ENCODE data around the gene PREX1. TPM values are rescaled to one million over a fixed set of nuclear protein-coding genes. Genes with fewer than 3 reads are reported as not detected.

PREX1 gene
- total RNA-seq, 2 experiments from 2014 or later = 142 to 147 TPM

DNA sequence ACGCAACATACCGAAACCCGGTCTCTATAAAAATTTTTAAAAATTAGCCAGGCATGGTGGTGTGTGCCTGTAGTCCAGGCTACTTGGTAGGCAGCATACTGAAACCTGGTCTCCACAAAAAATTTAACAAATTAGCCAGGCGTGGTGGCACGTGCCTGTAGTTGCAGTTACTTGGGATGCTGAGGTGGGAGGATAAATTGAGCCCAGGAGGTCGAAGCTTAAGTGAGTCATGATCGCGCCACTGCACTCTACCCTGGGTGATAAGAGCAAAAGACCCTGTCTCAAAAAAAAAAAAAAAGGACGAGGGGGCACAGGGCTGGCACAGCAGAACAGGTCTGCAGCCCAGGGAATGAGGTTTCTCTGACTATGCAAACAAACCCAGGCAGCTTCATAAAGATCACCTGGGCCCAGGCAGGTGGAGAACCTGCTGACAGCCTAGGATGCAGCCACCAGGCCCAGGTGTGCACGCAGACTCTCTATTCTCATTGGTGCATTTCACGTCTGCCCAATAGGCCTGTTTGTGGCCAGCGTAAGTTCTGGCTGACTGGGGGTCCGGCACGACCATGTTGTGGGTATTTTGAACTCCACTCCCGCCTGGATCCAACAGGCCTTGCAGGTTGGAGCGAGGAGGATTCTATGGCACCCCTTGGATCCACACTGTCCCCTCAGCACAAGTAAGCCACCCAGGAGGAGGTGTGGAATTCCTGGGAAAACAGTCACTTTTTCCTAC is 204.5 kb downstream of the PREX1 start:
- Mint-ChIP-seq H3K4me1 (peaks cover 14% of the 10 kb centered on the region), H3K27me3 (no peaks in the 10 kb centered on the region), H3K4me3 (no peak overlapping the region), H3K27ac (no peak overlapping the region), H3K9me3 (no peaks in the 10 kb centered on the region), H3K36me3 (peaks cover 3% of the 10 kb centered on the region)
- no peak for DNase-seq
- ATAC-seq (ENCODE audit: low read depth) = no peak
- POLR2A ChIA-PET = no interaction called here

DNA sequence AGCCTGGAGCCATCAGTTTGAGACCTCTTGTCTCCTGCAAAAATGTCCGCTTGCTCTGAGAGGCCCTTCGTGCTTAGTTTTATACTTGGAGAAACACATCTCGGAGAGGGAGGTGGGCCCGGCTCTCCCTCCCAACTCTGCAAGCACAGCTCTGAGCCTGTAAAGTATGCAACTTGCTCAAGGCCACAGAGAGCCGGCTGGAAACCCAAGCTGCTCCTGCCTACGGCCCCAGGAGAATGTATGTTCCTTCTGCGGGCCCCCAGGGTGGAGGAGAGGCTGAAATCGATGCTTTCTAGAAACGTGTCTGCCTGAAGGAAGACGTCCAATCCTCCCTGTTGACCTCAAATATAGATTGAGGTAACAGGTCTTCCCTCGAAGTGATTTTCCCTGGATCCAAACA is 205.4 kb downstream of the PREX1 start:
- Mint-ChIP-seq H3K9me3 (no peaks in the 10 kb centered on the region), H3K27ac (peak overlapping the region; percentile 6), H3K36me3 (peaks cover 3% of the 10 kb centered on the region), H3K4me3 (no peak overlapping the region), H3K27me3 (no peaks in the 10 kb centered on the region), H3K4me1 (peaks cover 10% of the 10 kb centered on the region)
- ATAC-seq (ENCODE audit: low read depth) (no peak), DNase-seq (no peak)
- POLR2A ChIA-PET = interaction anchor here (0.6 kb wide), 1 partner anchor 245 kb away, joined by 3 read pairs; no protein-coding TSS in a partner anchor

DNA sequence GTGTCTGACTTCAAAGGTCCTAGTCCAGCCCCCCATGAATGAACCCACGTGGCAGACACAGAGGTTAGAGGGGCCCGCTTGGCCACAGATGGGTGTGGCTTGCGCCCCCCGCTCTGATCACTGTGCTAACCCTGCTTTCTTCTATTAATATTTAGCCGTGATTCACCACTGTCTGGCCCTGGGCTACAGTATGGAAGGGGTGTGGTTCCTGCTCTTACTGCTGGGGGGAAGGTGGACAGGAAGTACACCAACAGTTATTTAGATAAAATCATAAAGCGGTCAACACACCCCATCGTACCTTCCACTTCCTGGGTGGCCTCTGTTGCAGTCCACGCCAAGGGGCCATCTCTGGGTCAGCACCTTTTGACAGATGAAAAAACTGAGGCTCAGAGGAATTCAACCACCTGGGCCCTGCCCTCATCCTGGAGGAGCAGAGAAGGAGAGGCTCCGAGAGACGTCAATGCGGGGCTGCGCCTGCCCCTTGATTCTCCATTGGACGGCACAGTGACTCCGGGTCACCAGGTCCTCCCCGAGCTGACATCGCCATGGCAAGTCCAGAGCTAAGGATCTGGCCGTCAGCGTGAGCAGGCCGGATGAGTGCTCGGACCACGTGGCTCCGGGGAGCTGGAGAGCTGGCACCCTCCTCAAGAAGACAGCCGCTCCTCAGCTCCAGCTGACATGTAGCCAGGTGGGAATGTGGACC is 206.3 kb downstream of the PREX1 start:
- Mint-ChIP-seq H3K27me3 (no peaks in the 10 kb centered on the region), H3K9me3 (no peaks in the 10 kb centered on the region), H3K4me1 (peaks cover 4% of the 10 kb centered on the region), H3K4me3 (no peak overlapping the region), H3K36me3 (no peaks in the 10 kb centered on the region), H3K27ac (no peak overlapping the region)
- POLR2A ChIA-PET = interaction anchor here (0.6 kb wide), 1 partner anchor 246 kb away, joined by 3 read pairs; no protein-coding TSS in a partner anchor
- no peak for DNase-seq
- no peak for ATAC-seq (ENCODE audit: low read depth)

DNA sequence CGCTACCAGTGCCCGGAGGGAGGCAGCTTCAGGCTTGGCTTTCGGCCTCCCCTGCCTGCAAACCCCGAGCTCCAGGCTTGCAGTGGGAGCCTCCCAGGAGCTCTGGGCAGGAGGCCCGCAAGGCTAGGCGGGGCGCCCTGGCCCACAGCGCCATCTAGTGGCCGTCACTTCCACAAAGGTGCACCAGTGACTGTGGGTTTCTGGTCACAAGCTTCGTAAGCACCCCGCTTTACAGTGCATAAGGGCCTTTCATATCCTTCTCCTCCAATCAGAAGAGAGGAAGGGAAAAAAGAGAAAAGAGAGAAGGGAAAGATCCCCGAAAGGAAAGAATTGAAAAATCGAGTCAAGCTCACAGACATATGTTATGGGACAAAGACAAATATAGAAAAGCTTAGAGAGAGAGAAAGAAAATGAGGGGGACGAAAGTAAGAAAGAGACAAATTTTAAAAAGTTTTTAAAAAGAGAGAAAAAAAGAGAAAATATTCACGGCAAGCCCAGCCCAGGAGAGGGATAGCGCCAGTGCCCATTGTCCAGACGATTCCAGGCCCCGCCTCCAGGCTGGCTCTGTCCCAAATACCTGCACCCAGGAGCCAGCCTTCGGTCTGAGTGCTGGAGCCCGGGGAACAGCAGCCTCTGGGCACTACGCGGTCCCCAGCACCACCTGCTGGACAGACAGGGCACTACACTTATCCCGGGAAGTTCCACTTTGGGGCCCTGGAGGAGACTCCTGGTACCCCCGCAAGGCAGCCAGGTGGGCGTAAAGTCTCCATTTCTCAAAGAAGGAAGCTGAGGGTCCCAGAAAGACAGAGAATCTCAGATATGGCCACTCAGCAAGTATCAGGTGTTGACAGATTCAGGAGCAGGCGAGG is 207.1 kb downstream of the PREX1 start:
- Mint-ChIP-seq H3K9me3 (no peaks in the 10 kb centered on the region), H3K4me3 (peak overlapping the region; percentile 74), H3K27me3 (no peaks in the 10 kb centered on the region), H3K27ac (peak overlapping the region; percentile 67), H3K36me3 (no peaks in the 10 kb centered on the region), H3K4me1 (peaks cover 3% of the 10 kb centered on the region)
- peak; percentile 82 for DNase-seq
- POLR2A ChIA-PET = interaction anchor here (0.6 kb wide), 1 partner anchor 284 kb away, joined by 5 read pairs; no protein-coding TSS in a partner anchor
- peak; percentile 85 for ATAC-seq (ENCODE audit: low read depth)

DNA sequence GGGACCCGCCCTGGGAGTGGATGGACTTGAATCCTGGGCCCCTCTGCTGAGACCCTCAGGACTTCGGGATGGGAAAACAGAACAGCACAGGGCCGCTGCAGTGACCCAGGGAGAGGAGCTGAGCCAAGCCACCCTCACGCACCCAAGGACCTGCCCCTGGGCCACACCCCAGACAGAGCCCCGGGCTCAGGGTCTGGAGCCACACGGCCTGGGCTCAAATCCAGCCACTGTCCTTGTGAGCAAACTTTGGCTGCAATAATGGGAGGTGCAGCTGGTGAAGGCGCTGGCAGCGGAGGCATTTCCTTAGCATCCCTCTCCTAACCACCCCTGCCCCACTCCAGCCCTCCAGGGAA is 207.7 kb downstream of the PREX1 start:
- POLR2A ChIA-PET = no interaction called here
- H3K4me1 Mint-ChIP-seq = peaks cover 3% of the 10 kb centered on the region
- H3K36me3 Mint-ChIP-seq = no peaks in the 10 kb centered on the region
- no peak overlapping the region for H3K4me3 Mint-ChIP-seq
- H3K27ac Mint-ChIP-seq = no peak overlapping the region
- no peaks in the 10 kb centered on the region for H3K27me3 Mint-ChIP-seq
- no peaks in the 10 kb centered on the region for H3K9me3 Mint-ChIP-seq
- ATAC-seq (ENCODE audit: low read depth) (no peak), DNase-seq (no peak)

DNA sequence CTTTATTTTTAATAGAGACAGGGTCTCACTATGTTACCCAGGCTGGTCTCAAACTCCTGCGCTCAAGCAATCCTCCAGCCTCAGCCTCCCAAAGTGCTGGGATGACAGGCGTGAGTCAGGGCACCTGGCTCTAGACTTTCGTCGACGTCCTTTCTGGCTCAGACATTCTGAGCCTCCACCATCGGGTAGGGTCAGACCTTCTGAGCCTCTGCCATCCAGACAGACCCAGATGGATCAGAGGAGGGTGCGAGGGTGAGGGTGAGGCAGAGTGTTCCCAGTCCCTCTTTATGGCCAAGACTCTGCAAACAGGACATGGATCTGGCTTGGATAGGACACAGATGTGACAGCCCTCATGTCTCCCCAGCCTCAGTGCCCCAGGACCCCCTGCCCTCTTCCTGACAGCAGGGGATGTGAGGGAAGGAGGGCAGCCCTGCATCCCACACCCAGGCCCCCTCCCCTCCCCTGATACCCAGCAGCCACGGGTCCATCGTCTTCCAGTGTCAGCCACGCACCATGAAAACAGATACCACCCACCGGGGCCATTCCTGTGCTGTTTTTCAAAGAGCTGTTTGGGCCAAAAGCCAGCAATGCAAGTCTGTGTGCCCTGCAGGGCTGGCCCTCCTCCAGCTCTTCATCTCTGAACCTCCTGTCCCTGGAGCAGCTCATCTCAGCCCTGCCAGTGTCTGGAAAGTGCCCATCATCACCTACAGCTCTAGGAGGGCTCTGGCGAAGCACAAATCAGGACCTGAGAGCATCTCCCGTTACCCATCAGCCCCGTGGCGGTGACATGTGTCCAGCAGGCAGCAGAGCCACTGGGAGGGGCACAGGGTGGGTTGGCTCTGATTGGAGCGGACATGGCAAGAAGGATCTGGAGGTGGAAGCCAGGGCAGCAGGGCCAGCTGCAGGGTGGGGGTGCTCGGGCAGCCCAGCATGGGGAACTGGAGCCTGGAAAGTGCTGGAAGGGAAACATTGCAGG is 208.4 kb downstream of the PREX1 start:
- Mint-ChIP-seq H3K4me1 (peaks cover 3% of the 10 kb centered on the region), H3K4me3 (no peak overlapping the region), H3K27ac (no peak overlapping the region), H3K9me3 (no peaks in the 10 kb centered on the region), H3K36me3 (no peaks in the 10 kb centered on the region), H3K27me3 (no peaks in the 10 kb centered on the region)
- no peak for ATAC-seq (ENCODE audit: low read depth)
- DNase-seq = peak; percentile 33
- POLR2A ChIA-PET = no interaction called here

DNA sequence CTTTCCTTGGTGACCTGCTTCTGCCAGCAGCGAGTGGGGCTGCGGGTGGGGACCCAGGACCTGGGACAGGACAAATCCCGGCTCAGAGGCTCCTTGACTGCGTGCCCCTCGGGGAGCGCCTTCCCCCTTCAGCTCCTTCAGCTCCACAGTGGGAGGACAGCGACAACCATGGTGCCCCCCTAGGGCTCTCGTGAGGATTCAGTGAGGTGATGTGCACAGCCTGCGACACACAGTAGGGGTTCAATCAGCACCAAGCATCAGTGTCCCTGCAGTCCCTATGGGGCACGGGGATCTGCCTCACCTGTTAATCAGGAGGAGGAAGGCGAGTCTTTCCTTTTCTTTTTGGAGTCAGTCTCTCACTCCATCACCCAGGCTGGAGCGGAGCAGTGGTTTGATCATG is 209.2 kb downstream of the PREX1 start:
- no peaks in the 10 kb centered on the region for H3K36me3 Mint-ChIP-seq
- POLR2A ChIA-PET = no interaction called here
- H3K4me3 Mint-ChIP-seq = no peak overlapping the region
- no peaks in the 10 kb centered on the region for H3K27me3 Mint-ChIP-seq
- DNase-seq (peak; percentile 25), ATAC-seq (ENCODE audit: low read depth) (no peak)
- H3K9me3 Mint-ChIP-seq = no peaks in the 10 kb centered on the region
- H3K4me1 Mint-ChIP-seq = peaks cover 3% of the 10 kb centered on the region
- no peak overlapping the region for H3K27ac Mint-ChIP-seq

DNA sequence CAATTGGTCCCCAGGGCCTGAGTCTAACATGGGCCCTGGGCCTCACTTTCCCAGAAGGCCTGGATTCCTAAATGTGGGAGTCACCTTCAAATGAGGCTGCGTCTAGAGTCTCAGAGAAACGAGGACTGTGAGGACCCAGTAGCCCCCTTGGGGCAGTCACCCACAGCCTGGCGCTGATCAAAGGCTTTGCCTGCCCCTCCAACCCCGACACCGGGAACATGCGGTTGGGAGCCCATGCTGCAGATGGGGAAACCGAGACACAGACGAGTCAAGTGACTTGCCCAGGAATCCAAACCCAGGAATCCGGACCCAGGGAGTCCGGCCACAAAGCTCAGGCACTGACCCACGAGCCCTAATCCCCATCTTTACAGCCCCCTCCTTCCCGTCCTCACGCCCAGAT is 209.7 kb downstream of the PREX1 start:
- H3K4me3 Mint-ChIP-seq = no peak overlapping the region
- no peaks in the 10 kb centered on the region for H3K9me3 Mint-ChIP-seq
- POLR2A ChIA-PET = no interaction called here
- DNase-seq (peak; percentile 21), ATAC-seq (ENCODE audit: low read depth) (no peak)
- no peaks in the 10 kb centered on the region for H3K27me3 Mint-ChIP-seq
- peaks cover 3% of the 10 kb centered on the region for H3K4me1 Mint-ChIP-seq
- H3K36me3 Mint-ChIP-seq = no peaks in the 10 kb centered on the region
- no peak overlapping the region for H3K27ac Mint-ChIP-seq

DNA sequence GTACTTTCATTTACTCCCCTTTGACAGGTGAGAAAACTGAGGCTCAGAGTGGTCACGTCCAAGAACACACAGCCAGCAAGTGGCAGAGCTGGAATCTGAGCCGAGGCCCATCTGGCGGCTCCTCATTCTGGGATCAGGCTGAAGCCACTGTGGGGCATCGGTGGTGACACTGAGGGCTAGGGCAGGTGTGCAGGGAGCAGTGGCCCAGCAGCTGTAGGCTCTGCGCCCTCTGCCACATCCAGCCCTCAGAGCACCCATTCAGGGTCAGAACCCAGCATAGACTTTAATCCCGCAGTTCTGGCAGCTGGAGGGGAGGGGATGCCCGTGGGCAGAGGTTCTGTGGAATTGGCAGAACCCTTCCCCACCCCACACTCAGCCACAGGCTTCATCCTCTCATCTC is 210.3 kb downstream of the PREX1 start:
- H3K36me3 Mint-ChIP-seq = no peaks in the 10 kb centered on the region
- DNase-seq (peak; percentile 17), ATAC-seq (ENCODE audit: low read depth) (no peak)
- no peak overlapping the region for H3K27ac Mint-ChIP-seq
- peaks cover 1% of the 10 kb centered on the region for H3K27me3 Mint-ChIP-seq
- no peaks in the 10 kb centered on the region for H3K9me3 Mint-ChIP-seq
- POLR2A ChIA-PET = no interaction called here
- H3K4me1 Mint-ChIP-seq = peaks cover 3% of the 10 kb centered on the region
- H3K4me3 Mint-ChIP-seq = no peak overlapping the region

- Mint-ChIP-seq H3K27me3 (peaks cover 3% of the 10 kb centered on the region), H3K4me1 (peaks cover 3% of the 10 kb centered on the region), H3K36me3 (no peaks in the 10 kb centered on the region), H3K9me3 (no peaks in the 10 kb centered on the region), H3K4me3 (no peak overlapping the region), H3K27ac (no peak overlapping the region)
- DNase-seq (peak; percentile 14), ATAC-seq (ENCODE audit: low read depth) (no peak)
- POLR2A ChIA-PET = no interaction called here
Measured at GRCh38 chr20:48616481-48616880, 211.3 kb downstream of the PREX1 start.

DNA sequence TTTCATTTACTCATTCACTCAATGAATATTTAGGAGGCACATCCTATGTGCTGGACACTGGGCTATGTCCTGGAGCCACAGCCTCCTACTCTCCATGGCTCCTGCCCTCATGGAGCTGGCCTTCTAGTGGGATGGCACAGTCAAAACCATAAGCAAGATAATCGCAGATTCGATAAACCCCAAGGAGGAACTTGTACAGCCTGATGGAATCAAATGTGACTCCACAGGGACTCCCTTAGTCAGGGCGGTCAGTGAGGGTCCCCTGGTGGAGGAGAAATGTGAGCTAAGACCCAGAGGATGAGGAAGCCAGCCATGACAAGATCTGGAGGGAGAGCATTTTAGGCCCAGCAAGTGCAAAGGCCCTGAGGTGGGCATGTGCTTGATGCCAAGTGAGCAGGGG is 211.9 kb downstream of the PREX1 start:
- Mint-ChIP-seq H3K4me1 (peaks cover 3% of the 10 kb centered on the region), H3K27ac (peak overlapping the region; percentile 39), H3K9me3 (no peaks in the 10 kb centered on the region), H3K27me3 (peaks cover 3% of the 10 kb centered on the region), H3K36me3 (no peaks in the 10 kb centered on the region), H3K4me3 (no peak overlapping the region)
- DNase-seq (peak; percentile 11), ATAC-seq (ENCODE audit: low read depth) (no peak)
- POLR2A ChIA-PET = no interaction called here

DNA sequence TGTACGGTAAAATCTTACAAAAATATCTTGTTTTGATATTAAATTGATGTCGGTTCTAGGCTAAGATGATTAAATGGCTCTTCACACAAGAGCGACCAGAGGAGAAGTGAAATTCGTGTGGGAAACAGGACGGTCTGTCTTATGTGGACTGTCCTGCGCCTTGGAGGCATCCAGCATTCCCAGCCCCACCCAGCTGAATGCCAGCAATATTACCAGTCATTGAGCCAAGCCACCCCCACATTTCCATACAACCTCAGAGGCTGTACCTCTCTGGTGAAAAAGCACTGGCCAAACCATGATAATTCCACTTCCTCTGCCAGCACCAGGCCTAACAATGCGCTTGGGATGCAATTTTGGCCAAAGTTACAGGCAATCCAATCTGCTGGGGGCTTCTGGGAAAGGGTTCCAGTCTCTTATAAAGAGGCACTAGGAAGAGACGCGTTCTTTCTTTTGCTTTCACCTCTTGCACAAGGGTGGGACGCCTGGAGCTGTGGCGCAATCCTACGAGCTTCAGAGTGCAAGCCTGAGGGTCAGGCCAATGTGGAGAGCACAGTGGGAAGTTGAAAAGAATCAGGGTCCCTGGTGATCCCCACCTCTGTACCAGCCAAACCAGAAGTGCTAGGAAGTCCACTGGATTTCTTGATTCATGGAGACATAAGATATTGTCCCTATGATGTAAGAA is 213.1 kb downstream of the PREX1 start:
- no peak for DNase-seq
- ATAC-seq (ENCODE audit: low read depth) = no peak
- Mint-ChIP-seq H3K27ac (no peak overlapping the region), H3K4me3 (no peak overlapping the region), H3K27me3 (peaks cover 5% of the 10 kb centered on the region), H3K9me3 (no peaks in the 10 kb centered on the region), H3K4me1 (peaks cover 3% of the 10 kb centered on the region), H3K36me3 (no peaks in the 10 kb centered on the region)
- POLR2A ChIA-PET = no interaction called here
